GM23248 (cell line): Measurements from ENCODE around the gene ADRA1B. TPM values are rescaled to one million over a fixed set of nuclear protein-coding genes. Genes with fewer than 3 reads are reported as not detected.

ENCODE experiments used
- DNase-seq: peaks from one replicate; pipeline ENCODE4 v3.0.0-alpha.2; 2015
- H2AFZ ChIP-seq: fragments of 200-600 bp; sonication (generic); 2 replicates; pipeline ENCODE4 v1.6.1; 2016; ENCODE audit warnings: antibody characterized with exemption
- H3F3A ChIP-seq: fragments of 200-600 bp; sonication (generic); 2 replicates; pipeline ENCODE4 v1.6.1; 2016; ENCODE audit warnings: mild to moderate bottlenecking, antibody characterized with exemption, mixed run types; ENCODE audit not compliant: insufficient read depth
- H3K27ac ChIP-seq: fragments of 200-600 bp; sonication (generic); 2 replicates; pipeline ENCODE4 v1.5.1; 2016; ENCODE audit warnings: mild to moderate bottlenecking
- H3K27me3 ChIP-seq: fragments of 200-600 bp; sonication (generic); replicated peaks from 2 replicates; pipeline ENCODE4 v1.6.1; 2016; ENCODE audit warnings: mild to moderate bottlenecking; ENCODE audit not compliant: insufficient read depth
- H3K36me3 ChIP-seq: fragments of 200-600 bp; sonication (generic); 2 replicates; pipeline ENCODE4 v1.6.1; 2016; ENCODE audit warnings: low read depth, mild to moderate bottlenecking
- H3K4me1 ChIP-seq: fragments of 200-600 bp; sonication (generic); 2 replicates; pipeline ENCODE4 v1.6.1; 2016; ENCODE audit warnings: mild to moderate bottlenecking; ENCODE audit not compliant: insufficient read depth
- H3K4me2 ChIP-seq: fragments of 200-600 bp; sonication (generic); one replicate; pipeline ENCODE4 v1.6.1; 2016; ENCODE audit warnings: mild to moderate bottlenecking; ENCODE audit not compliant: unreplicated experiment
- H3K4me3 ChIP-seq: fragments of 200-600 bp; sonication (generic); 2 replicates; pipeline ENCODE4 v1.5.1; 2016; ENCODE audit warnings: mild to moderate bottlenecking
- H3K79me2 ChIP-seq: fragments of 200-600 bp; sonication (generic); 2 replicates; pipeline ENCODE4 v1.6.1; 2016; ENCODE audit warnings: mild to moderate bottlenecking; ENCODE audit not compliant: insufficient read depth
- H3K9ac ChIP-seq: fragments of 200-600 bp; sonication (generic); 2 replicates; pipeline ENCODE4 v1.6.1; 2016; ENCODE audit warnings: mild to moderate bottlenecking
- H3K9me2 ChIP-seq: fragments of 200-600 bp; sonication (generic); 2 replicates; pipeline ENCODE4 v1.6.1; 2016; ENCODE audit warnings: mixed run types, mild to moderate bottlenecking, moderate library complexity; ENCODE audit not compliant: insufficient read depth
- H3K9me3 ChIP-seq: fragments of 200-600 bp; sonication (generic); one replicate; pipeline ENCODE4 v1.6.1; 2017; ENCODE audit warnings: low read depth
- H4K20me1 ChIP-seq: fragments of 200-600 bp; sonication (generic); 2 replicates; pipeline ENCODE4 v1.6.0; 2016; ENCODE audit not compliant: insufficient read depth
- EZH2 ChIP-seq: fragments of 200-600 bp; sonication (generic); IDR thresholded peaks from 2 replicates; pipeline ENCODE4 v1.6.1; 2018; ENCODE audit warnings: antibody characterized with exemption, mild to moderate bottlenecking; ENCODE audit not compliant: insufficient read depth, poor library complexity, severe bottlenecking
- EZH2phosphoT487 ChIP-seq: fragments of 200-600 bp; sonication (generic); IDR thresholded peaks from 2 replicates; pipeline ENCODE4 v1.6.1; 2018; ENCODE audit warnings: antibody characterized with exemption, moderate library complexity, mild to moderate bottlenecking, low read depth; ENCODE audit not compliant: insufficient read depth
- WGBS, 2 experiments: methylation state at CpG; one replicate each; pipeline ENCODE4 v1.1.6; 2015 to 2017; ENCODE audit warnings: low lambda C conversion rate in 2 of 2, low coverage in 1 of 2; ENCODE audit errors: missing lambda C conversion rate in 2 of 2; 5-methylcytosine and 5-hydroxymethylcytosine counted together
- in situ Hi-C: fragments of 300-500 bp; cut with MboI; formaldehyde crosslinking; loops from 2 replicates; pipeline ENCODE4 v1.15.0; 2020
- polyA plus RNA-seq: library from polyadenylated mRNA; unstranded; fragments of >200 nt; fragmentation: Nextera tagmentation; extraction: Ambion mirVana; gene quantifications from 2 replicates; pipeline ENCODE4 v1.2.1, GENCODE V29; 2016
- total RNA-seq: library from RNA; depleted of rRNA; stranded (reverse); fragments of >200 nt; shearing (Covaris generic); gene quantifications from 2 replicates; pipeline ENCODE4 v1.2.3, GENCODE V29; 2014

Gene ADRA1B
- total and polyA plus RNA-seq, 2 experiments from 2014 or later: 0.32 TPM; not detected in 1

DNA sequence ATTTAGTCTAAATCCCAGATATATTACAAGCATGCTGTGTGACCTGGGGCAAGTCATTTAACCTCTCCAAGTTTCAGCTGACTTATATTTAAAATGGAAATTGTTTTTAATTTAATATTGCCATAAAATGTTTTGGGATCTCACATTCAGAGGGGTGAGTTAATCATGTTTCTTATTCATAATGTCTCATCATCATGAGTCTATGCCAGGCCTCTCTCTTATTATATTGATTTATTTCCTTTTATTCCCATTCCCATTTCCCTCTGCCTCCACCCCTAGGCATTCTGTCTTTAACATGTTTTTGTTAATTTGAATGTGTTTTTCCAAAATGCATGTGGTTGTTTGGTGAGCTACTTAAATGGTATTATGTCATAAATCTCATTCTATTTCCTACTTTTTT, 53.7 kb downstream of the ADRA1B start:
- Histone ChIP-seq H3K4me3 (no peak overlapping the region), H3K4me2 (no peak overlapping the region), H3K9me2 (no peaks in the 10 kb centered on the region), H3K9ac (no peak overlapping the region), H3F3A (peaks cover 30% of the 10 kb centered on the region), H3K27me3 (no peaks in the 10 kb centered on the region), H4K20me1 (no peaks in the 10 kb centered on the region), H3K79me2 (no peaks in the 10 kb centered on the region), H2AFZ (no peak overlapping the region), H3K27ac (no peak overlapping the region), H3K4me1 (peaks cover 31% of the 10 kb centered on the region), H3K36me3 (no peaks in the 10 kb centered on the region), H3K9me3 (no peaks in the 10 kb centered on the region)
- peak; percentile 58 for DNase-seq
- TF ChIP-seq EZH2phosphoT487: no peak
- in situ Hi-C loops: loop anchor here (10.0 kb wide), 1 partner anchor 525 kb away; no protein-coding TSS in a partner anchor

DNA sequence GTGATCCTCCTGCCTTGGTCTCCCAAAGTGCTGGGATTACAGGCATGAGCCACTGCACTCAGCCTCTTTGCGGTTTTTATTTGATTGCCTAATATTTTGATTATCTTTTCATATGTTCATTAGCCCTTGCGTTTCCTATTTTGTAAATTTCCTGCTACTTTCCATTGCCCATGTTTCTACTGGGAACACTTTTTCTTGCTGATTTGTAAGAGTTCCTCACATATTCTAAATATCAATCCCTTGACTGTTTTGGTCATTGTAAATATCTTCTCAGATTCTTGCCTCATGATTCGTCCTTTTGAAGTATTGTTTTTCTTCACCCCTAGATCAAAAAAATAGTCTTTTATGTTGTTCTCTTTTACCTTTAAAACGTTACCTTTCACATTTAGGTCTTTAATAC, 54.8 kb downstream of the ADRA1B start:
- Histone ChIP-seq H3K4me1 (peaks cover 40% of the 10 kb centered on the region), H3K4me3 (no peak overlapping the region), H3K36me3 (no peaks in the 10 kb centered on the region), H3K27ac (no peak overlapping the region), H3K27me3 (no peaks in the 10 kb centered on the region), H4K20me1 (no peaks in the 10 kb centered on the region), H3K9me3 (no peaks in the 10 kb centered on the region), H3K79me2 (no peaks in the 10 kb centered on the region), H3K4me2 (peak overlapping the region; percentile 3), H3F3A (peaks cover 38% of the 10 kb centered on the region), H3K9ac (no peak overlapping the region), H3K9me2 (no peaks in the 10 kb centered on the region), H2AFZ (no peak overlapping the region)
- TF ChIP-seq EZH2phosphoT487 (no peak), EZH2 (no peak)
- DNase-seq: peak; percentile 47
- 57 to 68% methylated on average over 4 of the region's 4 CpGs for WGBS, 2 experiments
- in situ Hi-C loops: no loop called here

DNA sequence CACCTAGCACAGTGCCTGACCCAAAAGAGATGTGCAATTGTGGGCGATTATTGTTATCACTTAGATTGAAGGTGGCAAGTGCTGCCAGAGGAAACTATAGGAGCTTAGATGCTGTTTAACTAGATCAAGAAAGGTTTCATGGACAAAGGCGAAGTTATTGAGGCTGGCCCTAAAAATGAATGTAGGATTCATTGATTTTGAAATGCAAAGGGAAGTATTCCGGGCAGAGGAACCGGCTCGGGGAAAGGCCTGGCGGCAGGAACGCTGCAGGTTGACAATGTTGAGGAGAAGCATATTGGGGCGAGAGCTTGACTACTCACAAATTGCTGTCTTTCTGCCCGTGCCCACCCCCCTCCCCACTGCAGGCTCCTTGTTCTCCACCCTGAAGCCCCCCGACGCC, 55.2 kb downstream of the ADRA1B start:
- H3F3A ChIP-seq: peaks cover 42% of the 10 kb centered on the region
- in situ Hi-C loops: no loop called here
- no peak overlapping the region for H3K27ac ChIP-seq
- H3K4me2 ChIP-seq: peak overlapping the region; percentile 17
- no peak for DNase-seq
- H3K36me3 ChIP-seq: no peaks in the 10 kb centered on the region
- peaks cover 42% of the 10 kb centered on the region for H3K4me1 ChIP-seq
- no peaks in the 10 kb centered on the region for H3K9me3 ChIP-seq
- no peak for TF ChIP-seq EZH2phosphoT487
- TF ChIP-seq EZH2: no peak
- no peaks in the 10 kb centered on the region for H3K9me2 ChIP-seq
- peak overlapping the region; percentile 57 for H3K4me3 ChIP-seq
- H3K9ac ChIP-seq: no peak overlapping the region
- no peaks in the 10 kb centered on the region for H3K27me3 ChIP-seq
- H3K79me2 ChIP-seq: no peaks in the 10 kb centered on the region
- WGBS, 2 experiments: 72 to 99% methylated on average over 8 to 11 of the region's 11 CpGs
- no peaks in the 10 kb centered on the region for H4K20me1 ChIP-seq
- peak overlapping the region; percentile 76; the same call in 1 of the 2 replicates for H2AFZ ChIP-seq

DNA sequence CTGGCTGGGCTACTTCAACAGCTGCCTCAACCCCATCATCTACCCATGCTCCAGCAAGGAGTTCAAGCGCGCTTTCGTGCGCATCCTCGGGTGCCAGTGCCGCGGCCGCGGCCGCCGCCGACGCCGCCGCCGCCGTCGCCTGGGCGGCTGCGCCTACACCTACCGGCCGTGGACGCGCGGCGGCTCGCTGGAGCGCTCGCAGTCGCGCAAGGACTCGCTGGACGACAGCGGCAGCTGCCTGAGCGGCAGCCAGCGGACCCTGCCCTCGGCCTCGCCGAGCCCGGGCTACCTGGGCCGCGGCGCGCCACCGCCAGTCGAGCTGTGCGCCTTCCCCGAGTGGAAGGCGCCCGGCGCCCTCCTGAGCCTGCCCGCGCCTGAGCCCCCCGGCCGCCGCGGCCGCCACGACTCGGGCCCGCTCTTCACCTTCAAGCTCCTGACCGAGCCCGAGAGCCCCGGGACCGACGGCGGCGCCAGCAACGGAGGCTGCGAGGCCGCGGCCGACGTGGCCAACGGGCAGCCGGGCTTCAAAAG, 55.7 kb downstream of the ADRA1B start:
- Histone ChIP-seq H3K36me3 (no peaks in the 10 kb centered on the region), H3K27me3 (no peaks in the 10 kb centered on the region), H3K9ac (0 out of 2 replicates have a peak overlapping the region, but pooled peaks have one; percentile 27), H3K4me2 (peak overlapping the region; percentile 17), H3K4me3 (peak overlapping the region; percentile 57), H4K20me1 (no peaks in the 10 kb centered on the region), H3K9me2 (no peaks in the 10 kb centered on the region), H3K4me1 (peaks cover 42% of the 10 kb centered on the region), H3F3A (peaks cover 42% of the 10 kb centered on the region), H2AFZ (peak overlapping the region; percentile 76), H3K27ac (no peak overlapping the region), H3K9me3 (no peaks in the 10 kb centered on the region), H3K79me2 (no peaks in the 10 kb centered on the region)
- 4 to 7% methylated on average over 39 to 52 of the region's 76 CpGs for WGBS, 2 experiments
- in situ Hi-C loops: no loop called here
- DNase-seq: peak; percentile 61
- no peak for TF ChIP-seq EZH2
- no peak for TF ChIP-seq EZH2phosphoT487
